Adrenal gland (tissue), 12 donors: Measurements from ENCODE around the gene BGLAP. TPM values are rescaled to one million over a fixed set of nuclear protein-coding genes. Genes with fewer than 3 reads are reported as not detected.
A peak's percentile ranks its signal among the peaks of the same experiment; 100 is the strongest.

Experiments used
- DNase-seq, 7 donors: peaks; one replicate each; pipeline ENCODE4 v3.0.0-alpha.2; 2019 to 2020
- H3K27ac ChIP-seq, 5 donors: fragments of 200-600 bp; sonication (generic) in 4 of 5; 1 replicate in 3 of 5; 2 replicates in 2 of 5; pipeline versions ENCODE4 v1.5.1 to v1.8.0; 2016 to 2020; ENCODE audit warnings: mild to moderate bottlenecking in 1 of 5
- H3K27me3 ChIP-seq: fragments of 200-600 bp; 2 replicates; pipeline ENCODE4 v1.8.0; 2021
- H3K36me3 ChIP-seq, 2 donors: fragments of 200-600 bp; replicated peaks in 1 of 2; 1 replicate in 1 of 2; 2 replicates in 1 of 2; pipeline versions ENCODE4 v1.5.1 to v1.8.0; 2018 to 2022
- H3K4me1 ChIP-seq, 2 donors: fragments of 200-600 bp; replicated peaks in 1 of 2; 1 replicate in 1 of 2; 2 replicates in 1 of 2; pipeline versions ENCODE4 v1.5.1 to v1.8.0; 2018 to 2021
- H3K4me3 ChIP-seq, 4 donors: fragments of 200-600 bp; sonication (generic) in 3 of 4; one replicate each; pipeline ENCODE4 v1.5.1; 2016 to 2018
- H3K9me3 ChIP-seq, 3 donors: fragments of 200-600 bp; sonication (generic) in 1 of 3; replicated peaks in 1 of 3; 1 replicate in 2 of 3; 2 replicates in 1 of 3; pipeline versions ENCODE4 v1.5.1 to v1.8.0; 2016 to 2021
- POLR2A ChIP-seq, 2 donors: fragments of 450-650 bp; IDR thresholded peaks; one replicate each; pipeline ENCODE4 v1.6.1; 2017; ENCODE audit warnings: antibody characterized with exemption in 2 of 2, mild to moderate bottlenecking in 2 of 2, moderate library complexity in 1 of 2
- WGBS, 4 donors: extraction: QIAGEN DNeasy Blood & Tissue Kit in 2 of 4; methylation state at CpG; one replicate each; pipeline versions ENCODE4 v1.1.5 to v1.1.7; 2013 to 2017; 5-methylcytosine and 5-hydroxymethylcytosine counted together
- intact Hi-C, 2 donors: fragments of 100-400 bp; cut with DNase I; formaldehyde crosslinking; loops; one replicate each; pipeline versions ENCODE4 v1.14.1 to v1.15.0; 2022 to 2023
- polyA plus RNA-seq, 3 donors: library from polyadenylated mRNA; stranded (reverse); fragments of 200-250 nt in 2 of 3; fragments of 350-450 nt in 1 of 3; fragmentation: Illumina TruSeq in 1 of 3; extraction: RNeasy Lipid Tissue Mini Kit (QIAGEN cat#74804) in 1 of 3; gene quantifications; one replicate each; pipeline ENCODE4 v1.2.3, GENCODE V29; 2013 to 2014
- total RNA-seq, 9 donors: library from RNA; depleted of rRNA in 4 of 9; stranded (reverse); fragments of >200 nt in 4 of 9; fragments of 120-200 nt in 1 of 9; fragmentation: NEBNext Ultra II Directional in 1 of 9; extraction: Animal tissue kit (Norgen Biotek cat#: 25700) in 1 of 9; gene quantifications; one replicate each; pipeline versions ENCODE4 v1.1.0 to v1.2.4, GENCODE V29; 2013 to 2023
- TF ChIP-seq, protein P1 (sequence below), 6 experiments: fragments of 450-650 bp in 4 of 6; fragments of 200-600 bp in 2 of 6; sonication (generic) in 1 of 6; IDR thresholded peaks; 1 replicate in 5 of 6; 2 replicates in 1 of 6; pipeline versions ENCODE4 v1.5.1 to v1.8.0; 2016 to 2021; ENCODE audit warnings: antibody characterized with exemption in 6 of 6, mild to moderate bottlenecking in 2 of 6, moderate library complexity in 1 of 6
- donor health status: healthy with polysubstance abuse.
- donor health status: Bipolar disorder and iron deficiency.
- donor health status: DM: yes; HTN: yes; CAD: no.
- donor health status: DM: no; HTN: no; CAD: no.
- donor health status: DM: no; HTN: no; CAD: no.
- donor health status: DM: yes; HTN: yes; CAD: no.

The BGLAP gene
- total and polyA plus RNA-seq, 12 donors, result 0.39 to 8.2 (median 1.2) TPM; not detected in 3

- no peak for TF ChIP-seq POLR2A (IDR thresholded peaks at IDR 0.05)
- TF ChIP-seq, protein P1, sequence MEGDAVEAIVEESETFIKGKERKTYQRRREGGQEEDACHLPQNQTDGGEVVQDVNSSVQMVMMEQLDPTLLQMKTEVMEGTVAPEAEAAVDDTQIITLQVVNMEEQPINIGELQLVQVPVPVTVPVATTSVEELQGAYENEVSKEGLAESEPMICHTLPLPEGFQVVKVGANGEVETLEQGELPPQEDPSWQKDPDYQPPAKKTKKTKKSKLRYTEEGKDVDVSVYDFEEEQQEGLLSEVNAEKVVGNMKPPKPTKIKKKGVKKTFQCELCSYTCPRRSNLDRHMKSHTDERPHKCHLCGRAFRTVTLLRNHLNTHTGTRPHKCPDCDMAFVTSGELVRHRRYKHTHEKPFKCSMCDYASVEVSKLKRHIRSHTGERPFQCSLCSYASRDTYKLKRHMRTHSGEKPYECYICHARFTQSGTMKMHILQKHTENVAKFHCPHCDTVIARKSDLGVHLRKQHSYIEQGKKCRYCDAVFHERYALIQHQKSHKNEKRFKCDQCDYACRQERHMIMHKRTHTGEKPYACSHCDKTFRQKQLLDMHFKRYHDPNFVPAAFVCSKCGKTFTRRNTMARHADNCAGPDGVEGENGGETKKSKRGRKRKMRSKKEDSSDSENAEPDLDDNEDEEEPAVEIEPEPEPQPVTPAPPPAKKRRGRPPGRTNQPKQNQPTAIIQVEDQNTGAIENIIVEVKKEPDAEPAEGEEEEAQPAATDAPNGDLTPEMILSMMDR (IDR thresholded peaks at IDR 0.05), result no peak
- intact Hi-C loops, result no loop called here
- H3K27ac ChIP-seq, result no peak overlapping the region
- DNase-seq, result no peak
- H3K27me3 ChIP-seq, result no peaks in the 10 kb centered on the region
- H3K4me3 ChIP-seq, result no peak overlapping the region
- peaks cover 16 to 26% of the 10 kb centered on the region in 2 donors for H3K4me1 ChIP-seq
- peaks cover 0 to 40% of the 10 kb centered on the region in 2 donors for H3K36me3 ChIP-seq
- WGBS, 4 donors, result 90 to 94% (median 93%) methylated on average over 3 of the region's 3 CpGs
- H3K9me3 ChIP-seq, result no peaks in the 10 kb centered on the region
Observed at GRCh38 chr1:156279837-156280236, 37.9 kb downstream of the BGLAP start.

DNA sequence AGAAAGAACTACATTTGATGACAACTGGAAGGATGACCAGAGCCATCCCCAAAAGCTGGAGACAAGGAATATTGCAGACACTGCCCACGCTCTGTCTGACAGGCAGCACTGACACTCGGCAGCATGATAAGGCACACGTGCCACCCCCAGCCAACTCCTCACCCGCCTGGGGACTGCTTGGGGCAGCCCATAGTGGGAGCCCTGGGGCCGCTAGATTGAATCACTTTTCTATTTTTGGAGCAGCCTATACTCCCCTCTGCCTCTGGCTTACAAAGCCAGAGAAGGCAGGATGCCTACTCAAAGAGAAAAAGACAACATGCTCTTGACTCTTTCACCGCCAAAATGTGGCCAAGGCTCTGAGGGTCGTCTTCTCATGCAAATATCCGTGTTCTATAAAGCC lies 39.3 kb downstream of the BGLAP start:
- Histone ChIP-seq H3K9me3 (no peaks in the 10 kb centered on the region), H3K4me3 (peak overlapping the region in 1 of 4 donors; percentile 78), H3K27ac (peak overlapping the region in 3 of 5 donors; percentile 82 to 90 (median 86)), H3K27me3 (no peaks in the 10 kb centered on the region), H3K4me1 (peaks cover 16 to 26% of the 10 kb centered on the region in 2 donors), H3K36me3 (peaks cover 0 to 26% of the 10 kb centered on the region in 2 donors)
- 16 to 23% (median 20%) methylated on average over 8 of the region's 8 CpGs for WGBS, 4 donors
- intact Hi-C loops, result no loop called here
- DNase-seq, result peak in 4 of 7 donors; percentile 55 to 67 (median 61)
- no peak for TF ChIP-seq POLR2A (IDR thresholded peaks at IDR 0.05)
- TF ChIP-seq, protein P1 (IDR thresholded peaks at IDR 0.05), result no peak

- H3K36me3 ChIP-seq, result peaks cover 0 to 20% of the 10 kb centered on the region in 2 donors
- TF ChIP-seq, protein P1 (IDR thresholded peaks at IDR 0.05), result no peak
- TF ChIP-seq POLR2A (IDR thresholded peaks at IDR 0.05), result no peak
- H3K4me1 ChIP-seq, result peaks cover 16 to 26% of the 10 kb centered on the region in 2 donors
- H3K9me3 ChIP-seq, result no peaks in the 10 kb centered on the region
- peak overlapping the region in 3 of 4 donors; percentile 71 to 79 (median 78) for H3K4me3 ChIP-seq
- no peaks in the 10 kb centered on the region for H3K27me3 ChIP-seq
- peak in 3 of 7 donors; percentile 35 to 59 (median 41) for DNase-seq
- H3K27ac ChIP-seq, result peak overlapping the region in 4 of 5 donors; percentile 68 to 90 (median 84)
- 7 to 10% (median 8%) methylated on average over 22 of the region's 22 CpGs for WGBS, 4 donors
- intact Hi-C loops, result no loop called here
Observed at GRCh38 chr1:156281693-156282478, 39.9 kb downstream of the BGLAP start.

DNA sequence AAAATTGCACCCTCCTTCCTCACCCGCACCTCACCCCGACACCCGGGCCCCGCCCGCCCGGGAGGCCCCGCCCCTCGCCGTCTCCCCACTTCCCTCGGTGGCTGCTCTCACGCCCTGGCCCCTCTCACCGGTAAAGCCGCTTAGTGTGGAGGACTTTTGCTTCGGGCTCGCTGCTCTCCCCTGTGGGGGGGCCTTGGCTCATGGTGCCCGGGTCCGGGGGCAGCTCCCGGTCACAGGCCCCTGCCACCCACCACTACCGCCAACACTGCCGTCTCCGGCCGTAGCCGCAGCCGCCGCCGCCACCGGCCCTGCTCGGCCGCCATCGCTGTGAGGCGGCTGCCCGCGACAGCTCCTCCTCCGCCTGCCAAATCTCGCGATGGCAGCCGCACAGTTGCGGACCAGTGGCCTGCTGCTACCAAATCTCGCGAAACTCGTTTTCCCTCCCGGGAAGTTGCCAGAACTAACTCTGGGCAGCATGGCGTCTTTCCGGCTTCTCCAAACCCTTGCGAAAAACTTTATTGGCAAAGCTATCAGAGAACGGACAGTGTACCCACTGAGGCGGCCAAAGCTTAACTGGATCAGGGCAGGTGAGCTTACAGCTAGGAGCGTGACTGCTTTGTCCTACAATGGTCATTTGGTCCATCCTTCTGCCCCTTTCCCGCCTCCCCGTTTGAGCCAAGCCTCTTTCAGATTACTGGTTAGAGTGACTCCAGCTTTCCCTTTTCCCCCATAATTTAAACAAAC lies 40.7 kb downstream of the BGLAP start, which contains the start of gene SMG5:
Gene SMG5, minus strand, starts transcription at position 347 of the 744 bp plus-strand sequence. Its CDS starts 145 bp downstream, at position 202.
- peaks cover 16 to 26% of the 10 kb centered on the region in 2 donors for H3K4me1 ChIP-seq
- WGBS, 4 donors, result 0 to 2% (median 1%) methylated on average over 10 to 50 of the region's 50 CpGs
- peak within 1 kb of the TSS in 3 of 4 donors; percentile 71 to 79 (median 78) for H3K4me3 ChIP-seq
- TF ChIP-seq, protein P1 (IDR thresholded peaks at IDR 0.05), result no peak
- peak; percentile 88 to 90 for TF ChIP-seq POLR2A (IDR thresholded peaks at IDR 0.05)
- H3K9me3 ChIP-seq, result no peaks in the 10 kb centered on the region
- peak within 1 kb of the TSS in 4 of 5 donors; percentile 68 to 90 (median 84) for H3K27ac ChIP-seq
- intact Hi-C loops, result no loop called here
- H3K27me3 ChIP-seq, result no peaks in the 10 kb centered on the region
- DNase-seq, result peak; percentile 97 to 99 (median 98)
- H3K36me3 ChIP-seq, result peaks cover 0 to 12% of the 10 kb centered on the region in 2 donors
